A673 (cell line): Measurements from ENCODE around the gene PTPA.
"Not testable (repeated sequence)": the region's sequence is repeated elsewhere in the genome, so short reads cannot be mapped to it uniquely, and the experiment has no call there.

ENCODE experiments used
- EZH2 ChIP-seq: fragments of 200-600 bp; sonication (generic); IDR thresholded peaks from 2 replicates; pipeline ENCODE4 v1.6.1; 2017; ENCODE audit warnings: borderline replicate concordance, low read depth, mild to moderate bottlenecking, mixed read lengths, antibody characterized with exemption, low read length; ENCODE audit not compliant: poor library complexity, severe bottlenecking
- TF ChIP-seq, protein P1 (sequence below): fragments of 300-800, 200-600 bp; sonication (generic); conservative IDR thresholded peaks from 2 replicates; pipeline ENCODE4 v1.5.1; 2017; ENCODE audit warnings: low read depth, mild to moderate bottlenecking, antibody characterized with exemption, low read length, moderate library complexity, mixed read lengths

DNA sequence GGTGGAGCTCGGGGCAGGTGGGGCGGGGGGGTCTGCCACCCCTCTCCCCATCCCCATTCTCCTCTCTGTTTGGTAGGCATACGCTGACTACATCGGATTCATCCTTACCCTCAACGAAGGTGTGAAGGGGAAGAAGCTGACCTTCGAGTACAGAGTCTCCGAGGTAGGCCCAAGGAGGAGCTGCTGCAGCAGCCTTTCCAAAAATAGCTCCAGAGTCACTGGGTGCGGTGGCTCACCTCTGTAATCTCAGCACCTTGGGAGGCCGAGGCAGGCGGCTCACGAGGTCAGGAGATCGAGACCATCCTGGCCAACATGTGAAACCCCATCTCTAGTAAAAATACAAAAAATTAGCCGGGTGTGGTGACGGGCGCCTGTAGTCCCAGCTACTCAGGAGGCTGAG lies 11.8 kb downstream of the PTPA start:
- not testable (repeated sequence) for TF ChIP-seq EZH2
- TF ChIP-seq, protein P1, sequence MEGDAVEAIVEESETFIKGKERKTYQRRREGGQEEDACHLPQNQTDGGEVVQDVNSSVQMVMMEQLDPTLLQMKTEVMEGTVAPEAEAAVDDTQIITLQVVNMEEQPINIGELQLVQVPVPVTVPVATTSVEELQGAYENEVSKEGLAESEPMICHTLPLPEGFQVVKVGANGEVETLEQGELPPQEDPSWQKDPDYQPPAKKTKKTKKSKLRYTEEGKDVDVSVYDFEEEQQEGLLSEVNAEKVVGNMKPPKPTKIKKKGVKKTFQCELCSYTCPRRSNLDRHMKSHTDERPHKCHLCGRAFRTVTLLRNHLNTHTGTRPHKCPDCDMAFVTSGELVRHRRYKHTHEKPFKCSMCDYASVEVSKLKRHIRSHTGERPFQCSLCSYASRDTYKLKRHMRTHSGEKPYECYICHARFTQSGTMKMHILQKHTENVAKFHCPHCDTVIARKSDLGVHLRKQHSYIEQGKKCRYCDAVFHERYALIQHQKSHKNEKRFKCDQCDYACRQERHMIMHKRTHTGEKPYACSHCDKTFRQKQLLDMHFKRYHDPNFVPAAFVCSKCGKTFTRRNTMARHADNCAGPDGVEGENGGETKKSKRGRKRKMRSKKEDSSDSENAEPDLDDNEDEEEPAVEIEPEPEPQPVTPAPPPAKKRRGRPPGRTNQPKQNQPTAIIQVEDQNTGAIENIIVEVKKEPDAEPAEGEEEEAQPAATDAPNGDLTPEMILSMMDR = not testable (repeated sequence)
